Stimulated activated CD4-positive, alpha-beta T cell treated with anti-CD3 and anti-CD28 coated beads, Interleukin-2, amount 100 ng/mL, for 24 hours (primary cell): Measurements from ENCODE around the gene CCDC198.

Experiments
- DNase-seq, 2 donors: peaks; one replicate each; pipeline ENCODE4 v3.0.0-alpha.2; 2020

Gene CCDC198

GRCh38 chr14:57493467-57494181 is at the start of gene CCDC198:
Gene CCDC198, minus strand, starts transcription at chr14:57493857. Its CDS starts 142 bp downstream, at chr14:57493715.
- no peak for DNase-seq

- DNase-seq = peak in 1 of 2 donors; percentile 9
Measured at GRCh38 chr14:57533214-57533613, 39.6 kb upstream of the CCDC198 start.

GRCh38 chr14:57530571-57530970 is 36.9 kb upstream of the CCDC198 start:
- no peak for DNase-seq

GRCh38 chr14:57526942-57527341 is 33.3 kb upstream of the CCDC198 start:
- no peak for DNase-seq

- DNase-seq = no peak
Measured at GRCh38 chr14:57519043-57519442, 25.4 kb upstream of the CCDC198 start.

- no peak for DNase-seq
Measured at GRCh38 chr14:57512220-57512619, 18.6 kb upstream of the CCDC198 start.

- no peak for DNase-seq
Measured at GRCh38 chr14:57508756-57509155, 15.1 kb upstream of the CCDC198 start.

GRCh38 chr14:57502586-57503254 is 9.1 kb upstream of the CCDC198 start:
- no peak for DNase-seq

GRCh38 chr14:57501039-57501557 is 7.4 kb upstream of the CCDC198 start:
- no peak for DNase-seq

- DNase-seq = no peak
Measured at GRCh38 chr14:57498659-57499058, 5.0 kb upstream of the CCDC198 start.

GRCh38 chr14:57498035-57498434 is 4.4 kb upstream of the CCDC198 start:
- no peak for DNase-seq

- no peak for DNase-seq
Measured at GRCh38 chr14:57495416-57495815, 1.8 kb upstream of the CCDC198 start.

- no peak for DNase-seq
Measured at GRCh38 chr14:57492859-57493258, 798 bp downstream of the CCDC198 start.

- no peak for DNase-seq
Measured at GRCh38 chr14:57491640-57492039, 2.0 kb downstream of the CCDC198 start.

GRCh38 chr14:57487771-57488170 is 5.9 kb downstream of the CCDC198 start:
- DNase-seq = no peak

GRCh38 chr14:57486767-57487379 is 6.8 kb downstream of the CCDC198 start:
- DNase-seq = no peak

GRCh38 chr14:57485635-57486034 is 8.0 kb downstream of the CCDC198 start:
- DNase-seq = no peak

GRCh38 chr14:57482120-57482519 is 11.5 kb downstream of the CCDC198 start:
- DNase-seq = no peak

- DNase-seq = no peak
Measured at GRCh38 chr14:57480051-57480450, 13.6 kb downstream of the CCDC198 start.

GRCh38 chr14:57479197-57479596 is 14.5 kb downstream of the CCDC198 start:
- DNase-seq = no peak

- no peak for DNase-seq
Measured at GRCh38 chr14:57478050-57478449, 15.6 kb downstream of the CCDC198 start.

GRCh38 chr14:57470909-57471308 is 22.7 kb downstream of the CCDC198 start:
- DNase-seq = no peak

- DNase-seq = no peak
Measured at GRCh38 chr14:57464008-57464730, 29.5 kb downstream of the CCDC198 start.
